GM12872 (cell line): Measurements from ENCODE around the gene OR2W3.

Experiments used
- TF ChIP-seq, protein P1 (sequence below): IDR thresholded peaks from 3 replicates; pipeline ENCODE4 v1.5.1; 2011; ENCODE audit warnings: low read depth, mild to moderate bottlenecking, low read length, moderate library complexity; ENCODE audit not compliant: insufficient read depth

OR2W3 gene

DNA sequence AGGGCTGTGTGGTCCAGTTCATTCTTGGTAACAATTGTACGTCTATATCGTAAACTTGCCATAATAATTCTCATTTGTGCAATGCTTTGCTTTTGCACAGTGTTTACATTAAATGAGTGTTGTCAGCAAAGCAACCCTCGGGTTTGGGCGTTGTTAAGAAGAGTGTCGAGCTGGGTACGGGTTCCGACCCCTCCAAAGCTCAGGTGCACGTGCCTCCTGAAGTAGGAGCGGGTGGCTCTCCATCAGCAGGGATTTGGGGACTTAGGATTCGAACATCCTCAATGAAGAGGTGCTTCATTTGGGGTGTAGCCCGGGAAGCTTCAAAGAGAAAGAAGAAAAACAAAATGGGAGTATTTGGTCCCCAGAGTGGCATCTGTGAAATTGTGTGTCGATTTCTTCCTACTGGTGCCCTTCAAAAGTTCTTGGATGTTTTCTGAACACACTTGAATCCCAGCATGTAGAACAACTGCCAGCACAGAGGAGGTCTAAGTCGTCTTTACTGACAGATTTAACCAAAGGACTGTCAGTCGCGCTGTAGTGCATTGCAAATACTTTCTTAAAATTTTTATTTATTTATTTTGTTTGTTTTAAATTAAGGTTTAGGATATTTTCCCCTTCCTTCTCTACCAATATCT is 37.3 kb upstream of the OR2W3 start:
- TF ChIP-seq, protein P1, sequence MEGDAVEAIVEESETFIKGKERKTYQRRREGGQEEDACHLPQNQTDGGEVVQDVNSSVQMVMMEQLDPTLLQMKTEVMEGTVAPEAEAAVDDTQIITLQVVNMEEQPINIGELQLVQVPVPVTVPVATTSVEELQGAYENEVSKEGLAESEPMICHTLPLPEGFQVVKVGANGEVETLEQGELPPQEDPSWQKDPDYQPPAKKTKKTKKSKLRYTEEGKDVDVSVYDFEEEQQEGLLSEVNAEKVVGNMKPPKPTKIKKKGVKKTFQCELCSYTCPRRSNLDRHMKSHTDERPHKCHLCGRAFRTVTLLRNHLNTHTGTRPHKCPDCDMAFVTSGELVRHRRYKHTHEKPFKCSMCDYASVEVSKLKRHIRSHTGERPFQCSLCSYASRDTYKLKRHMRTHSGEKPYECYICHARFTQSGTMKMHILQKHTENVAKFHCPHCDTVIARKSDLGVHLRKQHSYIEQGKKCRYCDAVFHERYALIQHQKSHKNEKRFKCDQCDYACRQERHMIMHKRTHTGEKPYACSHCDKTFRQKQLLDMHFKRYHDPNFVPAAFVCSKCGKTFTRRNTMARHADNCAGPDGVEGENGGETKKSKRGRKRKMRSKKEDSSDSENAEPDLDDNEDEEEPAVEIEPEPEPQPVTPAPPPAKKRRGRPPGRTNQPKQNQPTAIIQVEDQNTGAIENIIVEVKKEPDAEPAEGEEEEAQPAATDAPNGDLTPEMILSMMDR: no peak

- TF ChIP-seq, protein P1: no peak
Measured at GRCh38 chr1:247862756-247863155, 32.6 kb upstream of the OR2W3 start.

GRCh38 chr1:247864644-247865043 is 30.7 kb upstream of the OR2W3 start:
- TF ChIP-seq, protein P1: no peak

DNA sequence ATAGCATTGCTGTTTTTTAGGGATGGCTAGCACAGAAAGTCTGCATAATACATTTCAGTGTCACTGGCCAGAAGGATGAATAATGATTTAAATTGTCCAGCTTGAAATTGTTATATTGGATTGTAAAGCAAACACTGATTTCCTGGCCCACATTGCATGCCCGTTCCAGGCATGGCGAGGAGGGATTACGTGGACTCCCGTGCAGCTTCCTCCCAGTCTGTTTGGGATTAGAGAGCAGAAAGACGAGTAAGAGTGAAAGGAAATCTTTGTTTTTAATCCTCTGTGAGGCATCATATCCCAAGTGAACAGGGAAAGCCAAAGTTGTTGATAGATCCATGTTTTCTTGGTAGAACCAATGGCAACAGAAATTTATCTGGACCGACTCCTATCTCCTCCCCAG is 30.0 kb upstream of the OR2W3 start:
- TF ChIP-seq, protein P1: no peak

GRCh38 chr1:247883346-247883745 is 12.0 kb upstream of the OR2W3 start:
- TF ChIP-seq, protein P1: no peak

- TF ChIP-seq, protein P1: no peak
Measured at GRCh38 chr1:247884797-247885413, 10.5 kb upstream of the OR2W3 start.

GRCh38 chr1:247895976-247896375 is 589 bp downstream of the OR2W3 start:
- TF ChIP-seq, protein P1: no peak

GRCh38 chr1:247904122-247904521 is 8.7 kb downstream of the OR2W3 start:
- TF ChIP-seq, protein P1: no peak
